ENCODE measurements around the gene UBL4A. TPM values are rescaled to one million over a fixed set of nuclear protein-coding genes. Genes with fewer than 3 reads are reported as not detected.

The UBL4A gene
- total RNA-seq, 4 donors from 2014 or later, result 25.8 to 50.5 (median 46.4) TPM

DNA sequence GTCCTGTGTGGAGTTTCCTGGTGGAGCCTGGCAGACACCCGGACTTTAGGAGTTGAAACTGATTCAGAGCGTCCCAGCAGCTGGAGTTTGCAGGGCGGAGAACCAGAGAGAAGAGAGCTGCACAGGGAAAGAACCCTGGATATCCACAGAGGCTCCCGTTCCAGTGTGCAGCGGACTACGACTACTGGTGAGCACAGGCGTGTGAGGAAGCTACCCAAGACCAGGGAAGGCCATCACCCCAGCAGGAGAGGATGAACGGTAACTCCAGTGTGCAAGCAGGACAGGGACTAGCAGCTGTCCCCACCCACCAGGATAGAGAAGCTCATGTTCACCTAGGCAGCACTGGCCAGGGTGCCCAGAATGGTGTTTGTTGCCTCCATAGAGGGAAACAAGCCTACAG, 9.6 kb downstream of the UBL4A start:
- H3K27me3 ChIP-seq, result no peaks in the 10 kb centered on the region
- peaks cover under 1% of the 10 kb centered on the region for H3K36me3 ChIP-seq
- peaks cover 15% of the 10 kb centered on the region for H3K4me1 ChIP-seq
- DNase-seq (ENCODE audit: low spot score in 2 of 2), result no peak
- no peak overlapping the region for H3K27ac ChIP-seq
- no peak overlapping the region for H3K4me3 ChIP-seq
- 60% methylated on average over 8 of the region's 8 CpGs for WGBS
- no peak for TF ChIP-seq POLR2A (IDR thresholded peaks at IDR 0.05)
- no peak for TF ChIP-seq EP300 (IDR thresholded peaks at IDR 0.05)
- TF ChIP-seq CTCF (IDR thresholded peaks at IDR 0.05), result no peak
- no peak for TF ChIP-seq POLR2AphosphoS5 (IDR thresholded peaks at IDR 0.05)
- no peaks in the 10 kb centered on the region for H3K9me3 ChIP-seq

- no peak for DNase-seq (ENCODE audit: low spot score in 2 of 2)
- Histone ChIP-seq H3K36me3 (peaks cover 31% of the 10 kb centered on the region), H3K27ac (no peak overlapping the region), H3K4me1 (peaks cover 8% of the 10 kb centered on the region), H3K27me3 (no peaks in the 10 kb centered on the region), H3K4me3 (no peak overlapping the region), H3K9me3 (no peaks in the 10 kb centered on the region)
- WGBS, result 74% methylated on average over 7 of the region's 7 CpGs
- TF ChIP-seq CTCF (IDR thresholded peaks at IDR 0.05) (no peak), POLR2AphosphoS5 (IDR thresholded peaks at IDR 0.05) (no peak), EP300 (IDR thresholded peaks at IDR 0.05) (no peak)
Observed at GRCh38 chrX:154473683-154474082, 12.7 kb downstream of the UBL4A start.

DNA sequence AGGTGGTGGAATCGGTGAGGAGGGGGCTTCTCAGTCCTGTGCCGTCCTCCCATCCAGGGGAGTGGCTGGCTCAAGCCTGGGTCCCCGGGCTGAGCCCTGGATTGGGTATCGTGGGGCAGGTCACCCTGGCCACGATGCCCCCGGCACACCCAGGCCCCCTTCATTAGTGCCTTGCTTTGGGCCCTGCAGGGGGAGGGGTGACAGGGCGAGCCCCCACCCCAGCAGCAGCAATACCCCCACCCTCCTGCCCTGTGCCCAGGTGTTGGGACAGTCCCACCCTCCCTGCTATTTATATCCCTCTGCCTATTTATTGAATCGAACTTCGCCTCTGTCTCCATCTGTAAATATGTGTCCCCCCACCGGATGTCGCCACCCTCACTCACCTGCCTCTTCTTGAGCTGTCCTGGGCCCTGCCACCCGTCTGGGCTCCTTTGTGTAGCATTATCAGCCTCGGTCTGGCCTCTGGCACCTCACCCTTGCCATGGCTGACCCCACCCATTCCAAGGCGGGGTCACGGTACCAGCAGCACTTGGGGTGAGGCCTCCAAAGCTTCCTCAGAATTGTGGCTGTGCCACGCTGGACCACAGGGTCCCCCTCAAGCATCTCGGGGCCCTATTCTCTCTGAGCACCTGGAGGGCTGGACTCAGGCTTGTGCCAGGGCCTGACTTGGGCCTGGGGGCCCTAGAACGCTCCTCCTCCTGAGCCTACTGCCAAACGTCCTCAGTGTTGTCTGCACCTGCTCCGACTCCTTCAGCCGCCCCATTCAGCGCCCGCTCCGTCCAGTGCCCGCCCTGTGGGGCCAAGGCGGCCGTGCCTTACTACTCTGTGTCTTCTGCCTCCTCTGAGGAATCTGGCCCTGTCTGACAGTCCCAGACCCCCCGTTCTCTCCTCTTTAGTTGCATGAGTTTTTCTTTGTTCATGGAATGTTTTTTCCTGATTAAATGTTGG, 13.5 kb downstream of the UBL4A start:
- Histone ChIP-seq H3K4me1 (peaks cover 3% of the 10 kb centered on the region), H3K27me3 (no peaks in the 10 kb centered on the region), H3K27ac (no peak overlapping the region), H3K9me3 (no peaks in the 10 kb centered on the region), H3K36me3 (peaks cover 39% of the 10 kb centered on the region), H3K4me3 (no peak overlapping the region)
- TF ChIP-seq CTCF (IDR thresholded peaks at IDR 0.05) (no peak), EP300 (IDR thresholded peaks at IDR 0.05) (no peak), POLR2A (IDR thresholded peaks at IDR 0.05) (no peak), POLR2AphosphoS5 (IDR thresholded peaks at IDR 0.05) (no peak)
- DNase-seq (ENCODE audit: low spot score in 2 of 2), result no peak
- WGBS, result 70% methylated on average over 24 of the region's 28 CpGs

- H3K36me3 ChIP-seq, result peaks cover 48% of the 10 kb centered on the region
- H3K27me3 ChIP-seq, result no peaks in the 10 kb centered on the region
- H3K4me1 ChIP-seq, result no peaks in the 10 kb centered on the region
- H3K4me3 ChIP-seq, result no peak overlapping the region
- no peak for DNase-seq (ENCODE audit: low spot score in 2 of 2)
- H3K27ac ChIP-seq, result no peak overlapping the region
- 88% methylated on average over 23 of the region's 23 CpGs for WGBS
- H3K9me3 ChIP-seq, result no peaks in the 10 kb centered on the region
- TF ChIP-seq EP300 (IDR thresholded peaks at IDR 0.05) (no peak), POLR2A (IDR thresholded peaks at IDR 0.05) (no peak), POLR2AphosphoS5 (IDR thresholded peaks at IDR 0.05) (no peak), CTCF (IDR thresholded peaks at IDR 0.05) (no peak)
Observed at GRCh38 chrX:154471839-154472684, 14.4 kb downstream of the UBL4A start.

All from suprapubic skin (tissue), 4 donors.